Ishikawa (cell line): ENCODE data around the gene HYOU1.

Experiments used
- CREB1 ChIP-seq: IDR thresholded peaks from 2 replicates; pipeline ENCODE4 v1.6.1; 2012; ENCODE audit warnings: low read depth
- EGR1 ChIP-seq: IDR thresholded peaks from 2 replicates; pipeline ENCODE4 v1.6.1; 2012
- EP300 ChIP-seq: IDR thresholded peaks from 2 replicates; pipeline ENCODE4 v1.6.1; 2012; ENCODE audit warnings: borderline replicate concordance
- FOXM1 ChIP-seq: IDR thresholded peaks from 2 replicates; pipeline ENCODE4 v1.6.1; 2012; ENCODE audit warnings: low read depth, borderline replicate concordance
- RAD21 ChIP-seq: IDR thresholded peaks from 2 replicates; pipeline ENCODE4 v1.6.1; 2012; ENCODE audit warnings: low read depth
- REST ChIP-seq: IDR thresholded peaks from 2 replicates; pipeline ENCODE4 v1.6.1; 2012; ENCODE audit warnings: low read depth, mild to moderate bottlenecking
- TAF1 ChIP-seq: IDR thresholded peaks from 2 replicates; pipeline ENCODE4 v1.6.1; 2012; ENCODE audit warnings: low read depth, mild to moderate bottlenecking
- YY1 ChIP-seq: IDR thresholded peaks from 2 replicates; pipeline ENCODE4 v1.6.1; 2012; ENCODE audit warnings: low read depth
- TF ChIP-seq, protein P1 (sequence below): IDR thresholded peaks from 2 replicates; pipeline ENCODE4 v1.6.1; 2012

- TF ChIP-seq YY1 (no peak), CREB1 (no peak), FOXM1 (no peak), EP300 (no peak), REST (no peak), EGR1 (no peak), TAF1 (no peak), RAD21 (no peak)
- TF ChIP-seq, protein P1, sequence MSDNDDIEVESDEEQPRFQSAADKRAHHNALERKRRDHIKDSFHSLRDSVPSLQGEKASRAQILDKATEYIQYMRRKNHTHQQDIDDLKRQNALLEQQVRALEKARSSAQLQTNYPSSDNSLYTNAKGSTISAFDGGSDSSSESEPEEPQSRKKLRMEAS = no peak
Observed at GRCh38 chr11:119100994-119101758, 44.2 kb upstream of the HYOU1 start.
